Ramos (cell line): ENCODE results near the gene ITPK1.

Source experiments
- in situ Hi-C: fragments of 300-500 bp; cut with MboI; formaldehyde crosslinking; loops from one replicate; pipeline ENCODE4 v1.14.3; 2022; ENCODE audit warnings: low sequenced_read_pairs; ENCODE audit not compliant: unreplicated experiment

Gene ITPK1

GRCh38 chr14:93033084-93033982 lies 82.4 kb downstream of the ITPK1 start:
- in situ Hi-C loops, result no loop called here

GRCh38 chr14:93032421-93032936 lies 83.2 kb downstream of the ITPK1 start:
- in situ Hi-C loops, result no loop called here

GRCh38 chr14:93031505-93032315 lies 84.0 kb downstream of the ITPK1 start:
- in situ Hi-C loops, result no loop called here

GRCh38 chr14:93030761-93031160 lies 85.0 kb downstream of the ITPK1 start:
- in situ Hi-C loops, result no loop called here

GRCh38 chr14:93029911-93030508 lies 85.7 kb downstream of the ITPK1 start:
- in situ Hi-C loops, result no loop called here

- in situ Hi-C loops, result no loop called here
Measured at GRCh38 chr14:93029417-93029816, 86.3 kb downstream of the ITPK1 start.

GRCh38 chr14:93028724-93029076 lies 87.0 kb downstream of the ITPK1 start:
- in situ Hi-C loops, result no loop called here

GRCh38 chr14:93027810-93028723 lies 87.7 kb downstream of the ITPK1 start:
- in situ Hi-C loops, result no loop called here

GRCh38 chr14:93026339-93026738 lies 89.4 kb downstream of the ITPK1 start:
- in situ Hi-C loops, result no loop called here

- in situ Hi-C loops, result no loop called here
Measured at GRCh38 chr14:93025055-93025454, 90.7 kb downstream of the ITPK1 start.

- in situ Hi-C loops, result no loop called here
Measured at GRCh38 chr14:93024493-93024892, 91.2 kb downstream of the ITPK1 start.

- in situ Hi-C loops, result no loop called here
Measured at GRCh38 chr14:93023802-93024434, 91.8 kb downstream of the ITPK1 start.

GRCh38 chr14:93023039-93023438 lies 92.7 kb downstream of the ITPK1 start:
- in situ Hi-C loops, result no loop called here

- in situ Hi-C loops, result no loop called here
Measured at GRCh38 chr14:93019970-93020369, 95.8 kb downstream of the ITPK1 start.

GRCh38 chr14:93019367-93019843 lies 96.3 kb downstream of the ITPK1 start:
- in situ Hi-C loops, result no loop called here

- in situ Hi-C loops, result no loop called here
Measured at GRCh38 chr14:93018366-93018765, 97.4 kb downstream of the ITPK1 start.

- in situ Hi-C loops, result no loop called here
Measured at GRCh38 chr14:93017898-93018297, 97.8 kb downstream of the ITPK1 start.

GRCh38 chr14:93017301-93017797 lies 98.4 kb downstream of the ITPK1 start:
- in situ Hi-C loops, result no loop called here

- in situ Hi-C loops, result no loop called here
Measured at GRCh38 chr14:93016275-93016845, 99.4 kb downstream of the ITPK1 start.
